Tibial artery (tissue), 4 donors: ENCODE results near the gene PTPN12.
"Not testable (repeated sequence)": the region's sequence is repeated elsewhere in the genome, so short reads cannot be mapped to it uniquely, and the experiment has no call there.

Experiments used
- DNase-seq, 2 donors: peaks; one replicate each; pipeline ENCODE4 v3.0.0-alpha.2; 2019
- H3K27ac ChIP-seq, 2 donors: fragments of 200-600 bp; sonication (generic) in 1 of 2; 1 replicate in 1 of 2; 2 replicates in 1 of 2; pipeline ENCODE4 v1.5.1; 2018 to 2019; ENCODE audit warnings: mild to moderate bottlenecking in 1 of 2
- H3K27me3 ChIP-seq, 2 donors: fragments of 200-600 bp; sonication (generic) in 1 of 2; one replicate each; pipeline versions ENCODE4 v1.5.1 to v1.6.0; 2016 to 2019
- H3K36me3 ChIP-seq, 3 donors: fragments of 200-600 bp; sonication (generic) in 2 of 3; one replicate each; pipeline ENCODE4 v1.5.1; 2016 to 2019; ENCODE audit warnings: mild to moderate bottlenecking in 2 of 3
- H3K4me1 ChIP-seq, 4 donors: fragments of 200-600 bp; sonication (generic) in 2 of 4; 1 replicate in 3 of 4; 2 replicates in 1 of 4; pipeline ENCODE4 v1.5.1; 2016 to 2019
- H3K4me3 ChIP-seq, 2 donors: fragments of 200-600 bp; sonication (generic) in 1 of 2; 1 replicate in 1 of 2; 2 replicates in 1 of 2; pipeline ENCODE4 v1.5.1; 2018 to 2019; ENCODE audit warnings: mild to moderate bottlenecking in 2 of 2
- H3K9me3 ChIP-seq, 3 donors: fragments of 200-600 bp; sonication (generic) in 1 of 3; one replicate each; pipeline ENCODE4 v1.5.1; 2016 to 2019
- intact Hi-C: fragments of 100-400 bp; cut with DNase I; formaldehyde crosslinking; loops from one replicate; pipeline ENCODE4 v1.15.0; 2023; ENCODE audit warnings: low total_unique reads
- TF ChIP-seq, protein P1 (sequence below), 2 experiments: fragments of 200-600 bp in 1 of 2; fragments of 450-650 bp in 1 of 2; IDR thresholded peaks; one replicate each; pipeline ENCODE4 v1.5.1; 2017 to 2019; ENCODE audit warnings: antibody characterized with exemption in 2 of 2, mild to moderate bottlenecking in 1 of 2, moderate library complexity in 1 of 2

PTPN12 gene

DNA sequence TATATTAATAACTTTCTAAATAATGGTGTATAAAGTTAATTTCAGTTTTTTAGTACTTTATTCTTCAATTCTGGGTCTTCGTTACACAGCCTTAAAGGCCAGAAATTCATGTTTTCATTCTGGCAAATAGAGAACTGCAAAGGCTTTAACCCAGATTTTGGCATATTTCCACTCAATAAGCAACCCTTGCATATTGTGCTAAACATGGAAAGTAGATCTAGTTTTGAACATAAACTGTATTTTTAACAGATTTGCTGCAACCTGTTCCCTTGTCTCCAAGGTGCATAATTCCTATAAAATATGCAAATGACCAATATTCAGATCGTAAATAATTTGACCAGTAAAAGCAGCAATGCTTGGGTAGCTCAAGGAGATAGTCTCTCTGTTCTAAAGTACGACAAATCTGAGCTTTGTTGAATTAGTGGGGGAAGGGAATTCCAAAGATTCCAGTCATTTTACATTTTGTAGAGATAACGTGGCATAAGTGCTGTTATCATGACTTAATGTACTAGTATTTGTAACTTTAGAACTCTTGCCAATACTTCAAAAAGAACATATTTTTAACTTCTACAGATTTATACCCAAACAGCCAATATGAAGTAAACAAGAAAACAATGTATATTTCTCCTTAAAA is 112.7 kb downstream of the PTPN12 start:
- intact Hi-C loops: no loop called here

DNA sequence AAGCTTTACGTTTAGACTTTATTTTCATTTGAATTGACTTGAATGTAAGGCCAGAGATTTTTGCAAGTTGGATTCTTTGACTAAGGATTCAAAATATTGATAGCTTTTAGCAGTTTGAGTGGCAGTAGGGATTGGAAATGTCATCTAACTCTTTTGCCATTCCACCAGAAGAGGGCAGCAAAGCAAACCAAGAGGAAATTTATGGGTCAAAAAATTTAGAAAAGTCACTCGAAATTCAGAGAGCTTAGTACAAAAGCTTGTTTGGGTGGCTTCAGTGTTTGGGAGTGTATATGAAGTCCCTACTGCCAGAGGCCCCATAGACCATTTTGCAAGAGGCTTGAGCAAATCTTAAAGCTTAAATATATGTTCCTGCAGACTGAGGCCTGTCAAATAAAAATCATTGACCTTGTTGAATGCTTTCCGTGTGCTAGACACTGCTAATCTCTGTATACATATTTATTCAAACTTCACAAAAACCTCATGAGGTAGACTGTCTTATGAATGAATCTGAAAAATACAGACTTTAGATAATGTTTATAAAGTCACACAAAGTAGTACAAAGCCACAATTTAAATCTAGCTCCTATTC is 114.6 kb downstream of the PTPN12 start:
- Histone ChIP-seq H3K4me3 (no peak overlapping the region), H3K9me3 (no peaks in the 10 kb centered on the region), H3K36me3 (peaks cover 5 to 13% (median 11%) of the 10 kb centered on the region in 3 donors), H3K27me3 (no peaks in the 10 kb centered on the region), H3K27ac (no peak overlapping the region), H3K4me1 (peaks cover 0 to 8% (median 0%) of the 10 kb centered on the region in 4 donors)
- TF ChIP-seq, protein P1, sequence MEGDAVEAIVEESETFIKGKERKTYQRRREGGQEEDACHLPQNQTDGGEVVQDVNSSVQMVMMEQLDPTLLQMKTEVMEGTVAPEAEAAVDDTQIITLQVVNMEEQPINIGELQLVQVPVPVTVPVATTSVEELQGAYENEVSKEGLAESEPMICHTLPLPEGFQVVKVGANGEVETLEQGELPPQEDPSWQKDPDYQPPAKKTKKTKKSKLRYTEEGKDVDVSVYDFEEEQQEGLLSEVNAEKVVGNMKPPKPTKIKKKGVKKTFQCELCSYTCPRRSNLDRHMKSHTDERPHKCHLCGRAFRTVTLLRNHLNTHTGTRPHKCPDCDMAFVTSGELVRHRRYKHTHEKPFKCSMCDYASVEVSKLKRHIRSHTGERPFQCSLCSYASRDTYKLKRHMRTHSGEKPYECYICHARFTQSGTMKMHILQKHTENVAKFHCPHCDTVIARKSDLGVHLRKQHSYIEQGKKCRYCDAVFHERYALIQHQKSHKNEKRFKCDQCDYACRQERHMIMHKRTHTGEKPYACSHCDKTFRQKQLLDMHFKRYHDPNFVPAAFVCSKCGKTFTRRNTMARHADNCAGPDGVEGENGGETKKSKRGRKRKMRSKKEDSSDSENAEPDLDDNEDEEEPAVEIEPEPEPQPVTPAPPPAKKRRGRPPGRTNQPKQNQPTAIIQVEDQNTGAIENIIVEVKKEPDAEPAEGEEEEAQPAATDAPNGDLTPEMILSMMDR (IDR thresholded peaks at IDR 0.05): peak; percentile 63 to 77
- no peak for DNase-seq
- intact Hi-C loops: no loop called here

More for the DNA sequence above, 112.7 kb downstream of the PTPN12 start:
- Histone ChIP-seq H3K27ac (no peak overlapping the region), H3K36me3 (peaks cover 6 to 21% (median 20%) of the 10 kb centered on the region in 3 donors), H3K4me1 (peaks cover 0 to 8% (median 0%) of the 10 kb centered on the region in 4 donors), H3K27me3 (no peaks in the 10 kb centered on the region), H3K9me3 (no peaks in the 10 kb centered on the region), H3K4me3 (no peak overlapping the region)
- no peak for DNase-seq
- TF ChIP-seq, protein P1 (IDR thresholded peaks at IDR 0.05): no peak

DNA sequence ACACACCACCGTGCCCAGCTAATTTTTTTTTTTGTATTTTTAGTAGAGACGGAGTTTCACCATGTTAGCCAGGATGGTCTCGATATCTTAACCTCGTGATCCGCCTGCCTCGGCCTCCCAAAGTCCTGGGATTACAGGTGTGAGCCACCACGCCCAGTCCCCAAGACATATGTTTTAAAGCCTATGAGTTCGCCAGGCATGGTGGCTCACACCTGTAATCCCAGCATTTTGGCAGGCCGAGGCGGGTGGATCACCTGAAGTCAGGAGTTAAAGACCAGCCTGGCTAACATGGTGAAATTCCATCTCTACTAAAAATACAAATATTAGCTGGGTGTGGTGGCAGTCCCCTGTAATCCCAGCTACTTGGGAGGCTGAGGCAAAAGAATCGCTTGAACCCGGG is 115.7 kb downstream of the PTPN12 start:
- intact Hi-C loops, H3K27me3 ChIP-seq, H3K27ac ChIP-seq, H3K4me3 ChIP-seq, H3K4me1 ChIP-seq, DNase-seq, H3K9me3 ChIP-seq: not testable (repeated sequence)
- peaks cover 5 to 11% (median 8%) of the 10 kb centered on the region in 3 donors for H3K36me3 ChIP-seq

DNA sequence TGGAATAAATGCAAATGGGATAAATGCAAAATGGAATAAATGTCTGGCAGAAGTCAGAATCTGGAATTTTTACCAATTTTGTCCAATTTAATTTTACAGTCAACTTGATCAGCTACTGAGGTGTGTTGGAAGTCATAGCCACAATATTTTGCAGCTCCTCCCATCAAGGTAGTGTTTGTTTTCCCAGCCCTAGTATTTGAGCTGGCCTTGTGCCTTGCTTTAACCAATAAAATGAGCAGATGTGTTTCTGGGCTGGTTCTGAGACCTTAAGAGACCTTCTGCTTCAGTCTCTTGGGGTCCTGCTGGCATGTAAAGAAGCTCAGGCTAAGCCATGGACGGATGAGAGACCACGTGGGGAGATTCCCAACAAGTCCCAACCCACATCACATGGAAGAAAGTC is 116.5 kb downstream of the PTPN12 start:
- Histone ChIP-seq H3K27ac (no peak overlapping the region), H3K27me3 (no peaks in the 10 kb centered on the region), H3K4me1 (peaks cover 0 to 8% (median 0%) of the 10 kb centered on the region in 4 donors), H3K4me3 (no peak overlapping the region), H3K9me3 (no peaks in the 10 kb centered on the region), H3K36me3 (peaks cover 5 to 11% (median 8%) of the 10 kb centered on the region in 3 donors)
- intact Hi-C loops: no loop called here
- TF ChIP-seq, protein P1 (IDR thresholded peaks at IDR 0.05): no peak
- no peak for DNase-seq

DNA sequence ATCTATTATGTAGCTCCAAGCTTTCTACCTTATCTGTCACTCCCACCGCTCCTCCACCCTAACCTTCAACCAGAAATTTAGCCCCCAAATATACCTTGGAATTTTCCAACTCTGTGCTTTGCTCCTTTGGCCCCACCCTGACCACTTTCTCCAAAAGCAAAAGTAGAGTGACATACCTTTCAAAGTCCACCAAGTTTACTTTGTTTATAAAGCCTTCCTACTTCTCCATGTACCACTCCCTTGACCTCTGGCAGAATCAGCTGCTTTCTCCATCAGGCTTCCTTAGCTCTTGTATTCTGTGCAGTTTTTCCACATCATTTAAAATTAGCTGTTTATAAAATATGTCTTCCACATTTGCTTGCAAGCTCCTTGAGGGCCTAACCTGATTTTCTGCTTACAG is 118.3 kb downstream of the PTPN12 start:
- H3K27ac ChIP-seq: no peak overlapping the region
- no peaks in the 10 kb centered on the region for H3K4me1 ChIP-seq
- H3K4me3 ChIP-seq: no peak overlapping the region
- no peak for DNase-seq
- intact Hi-C loops: loop anchor here (5.0 kb wide), 1 partner anchor 102 kb away; no protein-coding TSS in a partner anchor
- H3K9me3 ChIP-seq: no peaks in the 10 kb centered on the region
- TF ChIP-seq, protein P1 (IDR thresholded peaks at IDR 0.05): no peak
- no peaks in the 10 kb centered on the region for H3K27me3 ChIP-seq
- peaks cover 5 to 16% (median 11%) of the 10 kb centered on the region in 3 donors for H3K36me3 ChIP-seq

DNA sequence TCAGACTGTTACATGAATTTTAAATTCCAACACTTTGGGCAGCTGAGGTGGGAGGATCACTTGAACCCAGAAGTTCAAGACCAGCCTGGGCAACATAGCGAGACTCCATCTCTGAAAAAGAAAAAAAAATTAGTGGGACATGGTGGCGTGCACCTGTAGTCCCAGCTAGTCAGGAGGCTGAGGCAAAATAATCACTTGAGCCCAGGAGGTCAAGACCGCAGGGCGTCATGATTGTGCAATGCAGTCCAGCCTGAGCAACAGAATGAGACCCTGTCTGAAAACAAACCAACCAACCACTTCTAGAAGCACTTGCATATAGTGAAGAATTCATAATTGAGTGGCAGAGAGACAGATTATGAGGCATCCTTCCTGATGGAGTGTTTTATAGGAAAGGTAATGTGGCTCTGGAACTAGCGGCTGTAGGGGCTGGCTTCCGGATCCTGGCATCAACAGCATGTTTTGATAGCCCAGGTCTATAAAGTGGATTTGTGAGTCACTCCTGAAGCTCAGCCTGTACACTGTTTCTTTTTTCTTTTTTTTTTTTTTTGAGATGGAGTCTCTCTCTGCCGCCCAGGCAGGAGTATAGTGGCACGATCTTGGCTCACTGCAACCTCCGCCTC is 118.9 kb downstream of the PTPN12 start:
- intact Hi-C loops: loop anchor here (5.0 kb wide), 1 partner anchor 101 kb away; no protein-coding TSS in a partner anchor
- no peak overlapping the region for H3K27ac ChIP-seq

More for the DNA sequence above, 118.9 kb downstream of the PTPN12 start:
- Histone ChIP-seq H3K4me3 (no peak overlapping the region), H3K4me1 (no peaks in the 10 kb centered on the region), H3K36me3 (peaks cover 10 to 16% (median 11%) of the 10 kb centered on the region in 3 donors), H3K27me3 (no peaks in the 10 kb centered on the region), H3K9me3 (no peaks in the 10 kb centered on the region)
- TF ChIP-seq, protein P1 (IDR thresholded peaks at IDR 0.05): no peak
- DNase-seq: no peak
